BLaER1 (cell line): ENCODE data around the gene CIAO3.
A peak's percentile ranks its signal among the peaks of the same experiment; 100 is the strongest.

Experiments used
- H3K27ac ChIP-seq: shearing (Covaris generic); formaldehyde crosslinking; 2 replicates; pipeline ENCODE4 v1.8.1; 2022
- H3K27me3 ChIP-seq: shearing (Covaris generic); formaldehyde crosslinking; 2 replicates; pipeline ENCODE4 v1.8.1; 2022
- H3K36me3 ChIP-seq: shearing (Covaris generic); formaldehyde crosslinking; 2 replicates; pipeline ENCODE4 v1.8.1; 2022
- H3K4me1 ChIP-seq: shearing (Covaris generic); formaldehyde crosslinking; 2 replicates; pipeline ENCODE4 v1.8.1; 2022
- H3K4me2 ChIP-seq: shearing (Covaris generic); formaldehyde crosslinking; 2 replicates; pipeline ENCODE4 v1.8.1; 2022
- H3K4me3 ChIP-seq: shearing (Covaris generic); formaldehyde crosslinking; 2 replicates; pipeline ENCODE4 v1.8.1; 2022
- H3K9ac ChIP-seq: shearing (Covaris generic); formaldehyde crosslinking; 2 replicates; pipeline ENCODE4 v1.8.1; 2022
- H3K9me3 ChIP-seq: shearing (Covaris generic); formaldehyde crosslinking; 2 replicates; pipeline ENCODE4 v1.8.1; 2022
- H4K20me1 ChIP-seq: shearing (Covaris generic); formaldehyde crosslinking; 2 replicates; pipeline ENCODE4 v1.8.1; 2022
- Cebpa-rat ChIP-seq: shearing (Covaris generic); IDR thresholded peaks from 2 replicates; pipeline ENCODE4 v1.8.1; 2022

The CIAO3 gene

DNA sequence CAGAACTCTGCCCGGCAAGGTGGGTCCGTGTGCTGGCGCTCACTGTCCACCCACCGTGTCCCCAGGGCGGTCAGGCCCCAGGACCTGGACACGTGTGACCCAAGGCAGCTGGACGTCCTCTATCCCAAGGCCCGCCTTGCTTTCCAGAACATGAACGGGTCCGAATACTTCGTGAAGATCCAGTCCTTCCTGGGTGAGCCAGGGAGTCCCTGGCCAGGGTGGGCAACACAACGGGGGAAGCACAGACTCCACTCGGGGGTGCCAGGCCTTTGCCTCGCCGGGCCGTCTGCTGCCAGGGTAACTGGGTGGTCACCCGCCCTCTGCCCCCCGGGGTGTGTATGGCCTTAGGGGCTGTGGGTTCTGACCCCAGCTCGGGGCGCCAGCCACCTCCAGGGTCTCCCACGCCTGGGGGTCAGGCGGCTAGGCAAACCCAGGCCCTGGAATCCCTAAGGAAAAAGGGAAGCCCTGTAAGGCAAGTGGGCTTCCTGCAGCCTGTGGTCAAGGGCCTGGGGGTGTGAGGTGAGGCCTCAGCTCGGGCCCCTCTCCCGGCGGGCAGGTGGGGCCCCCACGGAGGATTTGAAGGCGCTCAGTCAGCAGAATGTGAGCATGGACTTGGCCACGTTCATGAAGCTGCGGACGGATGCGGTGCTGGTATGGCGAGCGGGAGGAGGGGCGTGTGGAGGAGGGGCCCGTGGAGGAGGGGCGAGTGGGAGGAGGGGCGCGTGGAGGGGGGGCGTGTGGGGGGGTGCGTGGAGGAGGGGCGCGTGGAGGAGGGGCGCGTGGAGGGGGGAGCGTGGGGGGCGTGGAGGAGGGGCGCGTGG lies 26.2 kb upstream of the CIAO3 start:
- Histone ChIP-seq H3K9ac (no peak overlapping the region), H3K4me3 (no peak overlapping the region), H3K4me1 (peaks cover 12% of the 10 kb centered on the region), H3K4me2 (no peak overlapping the region), H3K27ac (no peak overlapping the region), H3K36me3 (no peaks in the 10 kb centered on the region), H3K27me3 (no peaks in the 10 kb centered on the region), H4K20me1 (no peaks in the 10 kb centered on the region), H3K9me3 (no peaks in the 10 kb centered on the region)
- TF ChIP-seq Cebpa-rat, result no peak

DNA sequence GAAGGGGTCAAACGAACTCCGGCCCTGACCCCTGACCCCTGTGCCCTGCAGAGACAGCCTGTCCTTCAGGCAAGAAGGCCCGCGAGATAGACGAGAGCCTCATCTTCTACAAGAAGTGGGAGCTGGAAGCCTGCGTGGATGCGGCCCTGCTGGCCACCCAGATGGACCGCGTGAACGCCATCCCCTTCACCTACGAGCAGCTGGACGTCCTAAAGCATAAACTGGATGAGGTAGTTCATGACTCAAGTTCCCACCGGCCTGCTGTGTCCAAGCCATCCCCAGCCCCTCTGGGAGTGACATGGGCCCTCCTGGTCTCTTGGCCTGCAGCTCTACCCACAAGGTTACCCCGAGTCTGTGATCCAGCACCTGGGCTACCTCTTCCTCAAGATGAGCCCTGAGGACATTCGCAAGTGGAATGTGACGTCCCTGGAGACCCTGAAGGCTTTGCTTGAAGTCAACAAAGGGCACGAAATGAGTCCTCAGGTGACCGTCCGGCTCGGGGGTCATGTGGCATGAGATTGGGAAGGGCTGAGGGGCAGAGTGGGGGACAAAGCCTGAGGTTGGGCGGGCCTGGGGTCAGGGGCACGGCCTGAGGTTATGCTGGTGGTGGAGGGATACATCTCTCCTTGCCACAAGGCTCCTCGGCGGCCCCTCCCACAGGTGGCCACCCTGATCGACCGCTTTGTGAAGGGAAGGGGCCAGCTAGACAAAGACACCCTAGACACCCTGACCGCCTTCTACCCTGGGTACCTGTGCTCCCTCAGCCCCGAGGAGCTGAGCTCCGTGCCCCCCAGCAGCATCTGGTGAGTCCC lies 25.4 kb upstream of the CIAO3 start:
- no peak for TF ChIP-seq Cebpa-rat
- H3K27me3 ChIP-seq, result no peaks in the 10 kb centered on the region
- H3K4me2 ChIP-seq, result no peak overlapping the region
- peaks cover 20% of the 10 kb centered on the region for H3K4me1 ChIP-seq
- no peaks in the 10 kb centered on the region for H3K36me3 ChIP-seq
- no peak overlapping the region for H3K27ac ChIP-seq
- H4K20me1 ChIP-seq, result no peaks in the 10 kb centered on the region
- no peak overlapping the region for H3K9ac ChIP-seq
- no peaks in the 10 kb centered on the region for H3K9me3 ChIP-seq
- H3K4me3 ChIP-seq, result no peak overlapping the region

DNA sequence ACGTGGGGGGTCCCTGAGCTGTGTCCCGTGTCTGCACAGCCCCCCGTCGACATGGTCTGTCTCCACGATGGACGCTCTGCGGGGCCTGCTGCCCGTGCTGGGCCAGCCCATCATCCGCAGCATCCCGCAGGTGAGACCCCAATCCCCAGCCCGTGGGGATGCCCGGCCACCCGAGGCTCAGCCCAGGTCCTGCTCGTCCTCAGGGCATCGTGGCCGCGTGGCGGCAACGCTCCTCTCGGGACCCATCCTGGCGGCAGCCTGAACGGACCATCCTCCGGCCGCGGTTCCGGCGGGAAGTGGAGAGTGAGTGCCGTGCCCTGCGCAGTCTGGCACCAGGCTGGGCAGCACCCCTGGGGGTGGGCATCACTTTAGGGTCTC lies 24.7 kb upstream of the CIAO3 start:
- no peak for TF ChIP-seq Cebpa-rat
- Histone ChIP-seq H3K9ac (no peak overlapping the region), H3K9me3 (no peaks in the 10 kb centered on the region), H3K36me3 (no peaks in the 10 kb centered on the region), H3K27me3 (no peaks in the 10 kb centered on the region), H4K20me1 (no peaks in the 10 kb centered on the region), H3K4me1 (peaks cover 28% of the 10 kb centered on the region), H3K4me2 (no peak overlapping the region), H3K4me3 (no peak overlapping the region), H3K27ac (no peak overlapping the region)

DNA sequence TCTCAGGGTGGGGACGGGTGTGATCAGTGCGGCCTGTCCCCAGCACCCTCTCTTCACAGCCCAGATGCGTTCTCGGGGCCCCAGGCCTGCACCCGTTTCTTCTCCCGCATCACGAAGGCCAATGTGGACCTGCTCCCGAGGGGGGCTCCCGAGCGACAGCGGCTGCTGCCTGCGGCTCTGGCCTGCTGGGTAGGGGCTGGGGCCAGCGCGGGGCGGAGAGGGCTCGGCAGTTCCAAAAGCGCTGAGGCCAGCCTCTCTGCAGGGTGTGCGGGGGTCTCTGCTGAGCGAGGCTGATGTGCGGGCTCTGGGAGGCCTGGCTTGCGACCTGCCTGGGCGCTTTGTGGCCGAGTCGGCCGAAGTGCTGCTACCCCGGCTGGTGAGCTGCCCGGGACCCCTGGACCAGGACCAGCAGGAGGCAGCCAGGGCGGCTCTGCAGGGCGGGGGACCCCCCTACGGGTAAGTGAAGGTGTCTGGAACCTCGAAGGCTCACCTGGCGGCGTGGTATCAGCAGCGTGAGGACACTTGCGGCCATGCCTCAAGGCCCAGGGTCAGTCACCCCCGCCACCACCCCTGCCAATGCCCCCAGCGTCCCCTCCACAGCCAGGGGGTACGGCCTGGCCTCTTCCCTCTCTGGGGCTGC lies 24.2 kb upstream of the CIAO3 start:
- no peaks in the 10 kb centered on the region for H4K20me1 ChIP-seq
- H3K36me3 ChIP-seq, result no peaks in the 10 kb centered on the region
- no peak for TF ChIP-seq Cebpa-rat
- no peak overlapping the region for H3K4me3 ChIP-seq
- no peak overlapping the region for H3K27ac ChIP-seq
- H3K9ac ChIP-seq, result no peak overlapping the region
- no peaks in the 10 kb centered on the region for H3K9me3 ChIP-seq
- peaks cover 28% of the 10 kb centered on the region for H3K4me1 ChIP-seq
- no peaks in the 10 kb centered on the region for H3K27me3 ChIP-seq
- no peak overlapping the region for H3K4me2 ChIP-seq

DNA sequence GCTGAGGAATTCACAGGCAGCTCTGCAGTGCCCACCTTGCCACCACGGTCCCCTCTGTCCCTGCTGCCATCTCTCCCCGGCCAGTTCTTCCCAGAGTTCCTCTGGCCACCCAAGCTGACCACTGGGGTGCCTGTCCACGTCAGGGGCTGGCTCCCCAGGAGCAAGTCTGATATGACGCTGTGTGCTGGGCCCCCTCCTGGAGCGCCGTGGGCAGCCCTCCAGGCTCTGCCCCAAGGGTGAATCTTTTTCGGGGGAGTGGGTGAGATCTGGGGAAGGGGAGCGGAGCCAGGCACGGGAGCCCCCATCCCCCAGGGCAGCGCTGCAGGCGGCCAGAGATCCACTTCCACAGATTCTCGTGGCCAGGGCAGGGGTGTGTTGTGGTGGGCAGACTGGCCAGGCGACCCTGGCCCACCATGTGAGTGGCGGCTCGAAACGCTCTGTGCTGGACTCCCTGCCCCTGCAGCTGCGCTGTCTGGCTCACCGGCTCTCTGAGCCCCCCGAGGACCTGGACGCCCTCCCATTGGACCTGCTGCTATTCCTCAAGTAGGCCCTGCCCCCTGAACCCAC lies 23.5 kb upstream of the CIAO3 start:
- Histone ChIP-seq H3K4me2 (no peak overlapping the region), H3K4me1 (peaks cover 28% of the 10 kb centered on the region), H3K27ac (no peak overlapping the region)

DNA sequence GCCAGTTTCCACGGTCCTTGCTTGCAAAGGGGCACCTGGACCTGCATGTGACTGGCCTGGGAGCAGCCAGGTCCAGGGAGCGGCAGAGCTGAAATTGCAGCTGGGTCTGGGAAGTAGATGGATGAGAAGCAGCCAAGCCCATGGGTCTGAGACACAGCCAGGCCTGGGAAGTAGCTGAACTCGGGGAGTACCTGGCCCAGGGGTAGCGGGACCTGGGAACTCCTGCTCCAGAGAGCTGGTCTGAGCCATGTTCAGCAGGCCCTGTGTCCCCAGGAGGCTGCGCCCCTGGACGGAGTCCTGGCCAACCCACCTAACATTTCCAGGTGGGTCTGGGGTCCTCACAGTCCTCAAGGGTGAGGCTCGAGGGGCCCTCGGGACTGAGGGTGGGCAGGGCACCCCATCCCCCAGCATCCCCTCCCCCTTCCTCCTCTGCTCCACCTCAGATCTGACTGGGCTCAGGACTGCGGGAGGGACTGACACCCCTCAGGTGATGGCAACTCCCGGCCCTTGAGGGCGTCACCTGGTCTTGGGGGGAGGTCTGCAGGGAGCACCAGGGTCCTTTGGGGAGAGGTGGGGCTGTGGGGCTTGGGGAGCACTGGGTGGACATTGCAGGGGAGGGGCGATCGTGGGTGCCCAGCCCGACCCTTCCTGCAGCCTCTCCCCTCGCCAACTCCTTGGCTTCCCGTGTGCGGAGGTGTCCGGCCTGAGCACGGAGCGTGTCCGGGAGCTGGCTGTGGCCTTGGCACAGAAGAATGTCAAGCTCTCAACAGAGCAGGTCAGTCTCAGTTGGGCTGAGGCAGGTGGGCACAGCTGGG lies 22.8 kb upstream of the CIAO3 start:
- Histone ChIP-seq H3K36me3 (no peaks in the 10 kb centered on the region), H3K4me1 (peaks cover 28% of the 10 kb centered on the region), H3K27me3 (no peaks in the 10 kb centered on the region), H3K9ac (no peak overlapping the region), H4K20me1 (no peaks in the 10 kb centered on the region), H3K27ac (no peak overlapping the region), H3K4me2 (no peak overlapping the region), H3K4me3 (no peak overlapping the region), H3K9me3 (no peaks in the 10 kb centered on the region)
- no peak for TF ChIP-seq Cebpa-rat

More for the DNA sequence above, 23.5 kb upstream of the CIAO3 start:
- no peak overlapping the region for H3K9ac ChIP-seq
- H4K20me1 ChIP-seq, result no peaks in the 10 kb centered on the region
- no peak overlapping the region for H3K4me3 ChIP-seq
- no peaks in the 10 kb centered on the region for H3K9me3 ChIP-seq
- no peaks in the 10 kb centered on the region for H3K27me3 ChIP-seq
- TF ChIP-seq Cebpa-rat, result no peak
- no peaks in the 10 kb centered on the region for H3K36me3 ChIP-seq

DNA sequence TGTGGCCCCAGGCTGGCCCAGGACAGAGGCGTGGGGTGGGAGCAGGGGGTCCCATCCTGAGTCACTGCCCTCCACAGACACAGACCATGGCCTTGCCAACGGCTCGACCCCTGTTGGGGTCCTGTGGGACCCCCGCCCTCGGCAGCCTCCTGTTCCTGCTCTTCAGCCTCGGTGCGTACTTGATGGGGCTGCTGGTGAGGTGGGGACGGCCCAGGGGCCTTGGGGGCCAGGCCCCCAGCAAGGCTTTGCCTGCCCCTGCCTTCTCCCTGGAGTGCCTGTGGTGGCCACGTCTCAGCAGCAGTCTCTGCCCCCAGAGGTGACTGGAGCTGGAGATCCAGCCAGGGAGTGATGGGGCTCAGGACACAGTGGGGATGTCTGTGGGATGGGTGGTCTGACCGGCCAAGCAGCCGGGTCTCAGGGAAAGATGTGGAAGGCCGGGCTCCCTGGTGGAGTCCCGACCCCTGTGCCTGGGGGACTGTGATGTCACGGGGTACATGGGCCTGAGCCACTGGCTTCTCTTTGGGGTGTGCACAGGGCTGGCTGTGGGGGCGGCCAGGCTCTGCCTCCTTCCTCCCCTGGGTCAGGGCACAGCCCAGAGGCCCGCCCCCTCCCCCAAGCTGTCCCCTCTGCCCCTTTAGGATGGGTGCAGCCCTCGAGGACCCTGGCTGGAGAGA lies 21.9 kb upstream of the CIAO3 start:
- Histone ChIP-seq H3K27me3 (no peaks in the 10 kb centered on the region), H3K4me3 (no peak overlapping the region)

DNA sequence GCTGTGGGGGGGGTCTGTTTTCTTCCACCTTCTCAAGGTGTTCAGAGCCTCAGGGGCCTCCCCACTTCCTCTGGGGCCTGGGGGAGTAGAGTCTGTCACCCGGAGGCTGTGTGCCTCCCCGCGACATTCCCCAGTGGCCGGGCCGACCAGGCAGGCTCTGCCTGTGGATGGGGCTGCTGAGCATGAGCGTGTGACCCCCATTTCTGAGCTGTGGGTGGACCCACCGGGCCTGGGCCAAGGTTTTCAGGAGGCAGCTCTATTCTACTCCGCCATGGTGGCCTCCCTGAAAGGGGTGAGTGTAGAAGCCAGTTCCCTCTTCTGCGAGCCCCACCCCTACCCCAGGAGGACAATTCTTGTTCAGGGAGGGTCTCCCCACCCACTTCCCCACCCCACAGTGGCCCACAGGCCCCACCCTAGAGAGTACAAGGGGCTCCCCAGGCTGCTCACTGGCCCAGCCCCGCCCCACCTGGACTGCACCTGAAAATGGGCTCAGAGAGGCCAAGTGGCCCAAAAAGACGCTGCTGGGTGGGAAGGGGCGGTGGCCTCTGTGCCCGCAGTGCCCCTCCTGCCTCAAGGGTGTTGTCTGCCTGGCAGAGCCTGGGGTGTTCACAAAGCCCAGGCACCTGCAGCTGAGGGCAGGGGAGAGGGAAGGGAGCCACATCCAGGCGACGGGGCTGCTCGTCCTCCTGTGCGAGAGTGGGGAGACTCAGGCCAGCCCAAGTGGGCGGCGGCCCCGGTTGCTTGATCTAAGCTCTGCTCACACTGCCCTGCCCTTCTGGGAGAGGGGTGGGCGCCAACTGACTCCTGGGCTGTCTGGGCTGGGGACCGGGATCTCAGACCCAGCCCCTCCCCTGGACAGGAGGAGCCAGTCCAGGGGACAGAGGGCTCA lies 21.1 kb upstream of the CIAO3 start:
- Histone ChIP-seq H3K36me3 (no peaks in the 10 kb centered on the region), H3K4me2 (peak overlapping the region; percentile 42), H3K4me1 (peaks cover 43% of the 10 kb centered on the region), H3K27ac (no peak overlapping the region), H3K4me3 (no peak overlapping the region), H4K20me1 (no peaks in the 10 kb centered on the region), H3K27me3 (no peaks in the 10 kb centered on the region), H3K9ac (no peak overlapping the region), H3K9me3 (no peaks in the 10 kb centered on the region)
- TF ChIP-seq Cebpa-rat, result no peak

More for the DNA sequence above, 21.9 kb upstream of the CIAO3 start:
- no peak for TF ChIP-seq Cebpa-rat
- Histone ChIP-seq H3K9me3 (no peaks in the 10 kb centered on the region), H3K27ac (no peak overlapping the region), H3K9ac (no peak overlapping the region), H3K36me3 (no peaks in the 10 kb centered on the region), H3K4me2 (peak overlapping the region; percentile 42; the same call in 1 of the 2 replicates), H4K20me1 (no peaks in the 10 kb centered on the region), H3K4me1 (peaks cover 34% of the 10 kb centered on the region)
